Omental fat pad (tissue), 4 donors: ENCODE data around the gene LRPPRC. TPM values are rescaled to one million over a fixed set of nuclear protein-coding genes. Genes with fewer than 3 reads are reported as not detected.

Source experiments
- ATAC-seq: fragments of 150-250 bp; one replicate; pipeline ENCODE4 v1.9.1; 2016; ENCODE audit warnings: mild to moderate bottlenecking, moderate library complexity; ENCODE audit not compliant: low FRiP score
- DNase-seq: peaks from one replicate; pipeline ENCODE4 v3.0.0-alpha.2; 2019; ENCODE audit warnings: low spot score
- CTCF ChIP-seq, 3 donors: fragments of 450-650 bp; IDR thresholded peaks; one replicate each; pipeline ENCODE4 v1.5.1; 2016 to 2017; ENCODE audit warnings: antibody characterized with exemption in 3 of 3, mild to moderate bottlenecking in 3 of 3, moderate library complexity in 2 of 3
- total RNA-seq, 4 donors: library from RNA; depleted of rRNA; stranded (reverse); fragments of >200 nt; gene quantifications; one replicate each; pipeline ENCODE4 v1.1.0, GENCODE V29; 2016

Gene LRPPRC
- total RNA-seq, 4 donors from 2014 or later, result 47.5 to 87.4 (median 56.3) TPM

GRCh38 chr2:43887176-43887575 lies 108.6 kb downstream of the LRPPRC start:
- DNase-seq, result no peak
- no peak for ATAC-seq
- no peak for TF ChIP-seq CTCF (IDR thresholded peaks at IDR 0.05)

- DNase-seq, result no peak
- no peak for ATAC-seq
- TF ChIP-seq CTCF (IDR thresholded peaks at IDR 0.05), result no peak
Measured at GRCh38 chr2:43885132-43885632, 110.6 kb downstream of the LRPPRC start.

- DNase-seq, result no peak
- no peak for ATAC-seq
- no peak for TF ChIP-seq CTCF (IDR thresholded peaks at IDR 0.05)
Measured at GRCh38 chr2:43884689-43885088, 111.1 kb downstream of the LRPPRC start.

GRCh38 chr2:43882312-43882711 lies 113.5 kb downstream of the LRPPRC start:
- no peak for ATAC-seq
- TF ChIP-seq CTCF (IDR thresholded peaks at IDR 0.05), result no peak
- no peak for DNase-seq

- DNase-seq (no peak), ATAC-seq (no peak)
- no peak for TF ChIP-seq CTCF (IDR thresholded peaks at IDR 0.05)
Measured at GRCh38 chr2:43880952-43881351, 114.8 kb downstream of the LRPPRC start.

- ATAC-seq, result no peak
- no peak for TF ChIP-seq CTCF (IDR thresholded peaks at IDR 0.05)
- DNase-seq, result no peak
Measured at GRCh38 chr2:43880471-43880870, 115.3 kb downstream of the LRPPRC start.

GRCh38 chr2:43879261-43879660 lies 116.5 kb downstream of the LRPPRC start:
- TF ChIP-seq CTCF (IDR thresholded peaks at IDR 0.05), result no peak
- DNase-seq (no peak), ATAC-seq (no peak)
